Upper lobe of left lung (tissue), 4 donors: Measurements from ENCODE around the gene UBE2J2.

Source experiments
- POLR2AphosphoS5 ChIP-seq, 2 donors: sonication (generic); formaldehyde crosslinking; IDR thresholded peaks; one replicate each; pipeline ENCODE4 v1.5.1; 2017; ENCODE audit warnings: antibody characterized with exemption in 2 of 2
- TF ChIP-seq, protein P1 (sequence below), 6 experiments: fragments of 450-650 bp in 4 of 6; fragments of 200-600 bp in 2 of 6; sonication (generic) in 2 of 6; IDR thresholded peaks; one replicate each; pipeline ENCODE4 v1.5.1; 2016 to 2019; ENCODE audit warnings: antibody characterized with exemption in 6 of 6

DNA sequence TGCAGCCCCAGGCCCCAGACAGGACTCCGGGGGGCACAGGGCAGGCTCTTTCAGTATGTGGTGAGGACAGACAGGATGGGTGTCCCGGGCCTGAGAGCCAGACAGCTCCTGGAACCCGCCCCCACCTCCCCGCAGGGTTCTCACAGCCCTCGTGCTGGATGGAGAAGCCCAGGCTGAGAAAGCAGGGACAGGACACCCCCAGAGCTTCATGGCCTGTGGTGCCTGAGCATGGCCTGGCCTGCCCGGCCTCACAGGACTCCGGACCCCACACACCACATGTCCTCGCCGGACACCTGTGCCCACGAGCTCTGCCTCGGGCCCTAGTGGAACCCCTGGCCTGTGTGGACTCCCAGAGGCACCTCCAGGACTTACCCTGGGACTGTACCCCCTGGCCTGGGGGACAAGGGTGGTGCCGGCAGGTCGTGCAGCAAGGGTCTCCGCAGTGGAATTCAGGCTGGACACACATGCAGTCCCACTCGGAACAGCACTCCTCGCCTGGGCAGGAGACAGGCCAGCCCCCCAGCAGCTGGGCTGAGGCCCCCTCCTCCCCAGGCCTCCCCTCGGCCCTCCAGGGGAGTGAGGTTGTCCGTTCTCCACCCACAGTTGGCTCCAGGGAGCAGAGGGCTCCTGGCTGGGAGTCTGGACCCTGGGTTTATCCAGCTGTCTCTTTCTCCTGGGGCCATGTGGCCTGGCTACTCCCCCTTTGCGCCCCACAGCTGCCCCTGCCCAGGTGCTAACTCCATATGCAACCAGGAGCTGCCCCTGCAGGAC is 68.5 kb downstream of the UBE2J2 start:
- TF ChIP-seq, protein P1, sequence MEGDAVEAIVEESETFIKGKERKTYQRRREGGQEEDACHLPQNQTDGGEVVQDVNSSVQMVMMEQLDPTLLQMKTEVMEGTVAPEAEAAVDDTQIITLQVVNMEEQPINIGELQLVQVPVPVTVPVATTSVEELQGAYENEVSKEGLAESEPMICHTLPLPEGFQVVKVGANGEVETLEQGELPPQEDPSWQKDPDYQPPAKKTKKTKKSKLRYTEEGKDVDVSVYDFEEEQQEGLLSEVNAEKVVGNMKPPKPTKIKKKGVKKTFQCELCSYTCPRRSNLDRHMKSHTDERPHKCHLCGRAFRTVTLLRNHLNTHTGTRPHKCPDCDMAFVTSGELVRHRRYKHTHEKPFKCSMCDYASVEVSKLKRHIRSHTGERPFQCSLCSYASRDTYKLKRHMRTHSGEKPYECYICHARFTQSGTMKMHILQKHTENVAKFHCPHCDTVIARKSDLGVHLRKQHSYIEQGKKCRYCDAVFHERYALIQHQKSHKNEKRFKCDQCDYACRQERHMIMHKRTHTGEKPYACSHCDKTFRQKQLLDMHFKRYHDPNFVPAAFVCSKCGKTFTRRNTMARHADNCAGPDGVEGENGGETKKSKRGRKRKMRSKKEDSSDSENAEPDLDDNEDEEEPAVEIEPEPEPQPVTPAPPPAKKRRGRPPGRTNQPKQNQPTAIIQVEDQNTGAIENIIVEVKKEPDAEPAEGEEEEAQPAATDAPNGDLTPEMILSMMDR (IDR thresholded peaks at IDR 0.05), result no peak
- TF ChIP-seq POLR2AphosphoS5 (IDR thresholded peaks at IDR 0.05), result no peak
